Endometrial microvascular endothelial cells (primary cell): Measurements from ENCODE around the gene MBOAT7. TPM values are rescaled to one million over a fixed set of nuclear protein-coding genes. Genes with fewer than 3 reads are reported as not detected.
"Not testable (repeated sequence)": the region's sequence is repeated elsewhere in the genome, so short reads cannot be mapped to it uniquely, and the experiment has no call there.

Experiments
- in situ Hi-C: cut with HindIII; loops from 2 replicates; pipeline ENCODE4 v1.10.0; 2017; ENCODE audit warnings: low sequenced_read_pairs, low pct_unique_long_range_greater_than_20kb; ENCODE audit errors: inconsistent ontology term
- total RNA-seq: library from RNA; depleted of rRNA; stranded (reverse); fragments of >200 nt; gene quantifications from one replicate; pipeline ENCODE4 v1.2.3, GENCODE V29; 2015; ENCODE audit errors: inconsistent ontology term

The MBOAT7 gene
- total RNA-seq, 1 donor from 2014 or later, result 303 TPM

- in situ Hi-C loops, result no loop called here
Measured at GRCh38 chr19:54191811-54192453, 2.6 kb upstream of the MBOAT7 start.

- in situ Hi-C loops, result no loop called here
Measured at GRCh38 chr19:54191011-54191810, 1.8 kb upstream of the MBOAT7 start, which contains the start of gene TSEN34. TSEN34 (plus strand) TSS chr19:54191308; CDS start chr19:54191365, 57 bp downstream.

- in situ Hi-C loops, result no loop called here
Measured at GRCh38 chr19:54190503-54191010, 1.2 kb upstream of the MBOAT7 start.

- in situ Hi-C loops, result no loop called here
Measured at GRCh38 chr19:54189735-54190502, 539 bp upstream of the MBOAT7 start.

- in situ Hi-C loops, result no loop called here
Measured at GRCh38 chr19:54188215-54188871, 1.0 kb downstream of the MBOAT7 start.

DNA sequence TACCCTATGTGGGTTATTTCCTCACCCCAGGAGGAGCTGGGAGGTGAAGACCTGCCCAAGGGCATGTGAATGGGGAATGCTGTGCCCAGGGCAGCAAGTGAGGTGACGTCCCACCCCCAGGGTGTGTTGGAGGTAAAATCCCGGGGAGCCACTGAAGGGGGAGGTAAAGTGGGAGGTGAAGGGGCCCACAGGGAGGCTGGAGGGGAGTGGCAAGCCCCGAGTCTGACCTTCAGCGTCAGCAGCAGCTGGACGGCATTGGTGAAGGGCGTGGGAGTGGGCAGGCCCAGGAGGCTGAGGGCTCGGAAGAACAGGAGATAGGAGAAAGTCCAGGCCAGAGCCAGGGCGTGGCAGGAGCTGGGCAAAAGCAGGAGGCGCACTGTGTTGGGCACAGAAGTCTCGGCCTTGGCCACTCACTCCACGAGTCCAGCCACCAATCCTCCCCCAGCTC is 2.4 kb downstream of the MBOAT7 start:
- in situ Hi-C loops, result no loop called here

DNA sequence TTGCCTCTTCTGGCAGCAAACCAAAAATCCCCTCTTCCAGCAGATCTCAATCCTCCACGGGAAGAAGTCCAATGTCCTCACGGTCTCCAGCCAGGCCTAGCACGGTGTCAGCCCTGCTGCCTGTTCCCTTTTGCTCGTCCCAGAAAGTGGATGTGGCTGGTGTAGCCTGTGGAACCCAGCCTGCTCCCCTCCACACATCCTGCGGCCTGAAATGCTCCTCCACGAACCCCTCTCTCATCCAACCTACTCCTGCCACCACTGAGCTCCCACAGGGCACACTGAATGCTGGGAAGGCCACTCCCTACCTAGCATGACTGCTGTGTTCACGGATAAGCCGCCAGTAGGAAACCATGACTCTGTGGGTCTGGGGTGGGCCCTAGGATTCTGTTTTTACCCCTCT is 3.0 kb downstream of the MBOAT7 start:
- in situ Hi-C loops, result no loop called here

- in situ Hi-C loops, result no loop called here
Measured at GRCh38 chr19:54183431-54183830, 5.9 kb downstream of the MBOAT7 start.

DNA sequence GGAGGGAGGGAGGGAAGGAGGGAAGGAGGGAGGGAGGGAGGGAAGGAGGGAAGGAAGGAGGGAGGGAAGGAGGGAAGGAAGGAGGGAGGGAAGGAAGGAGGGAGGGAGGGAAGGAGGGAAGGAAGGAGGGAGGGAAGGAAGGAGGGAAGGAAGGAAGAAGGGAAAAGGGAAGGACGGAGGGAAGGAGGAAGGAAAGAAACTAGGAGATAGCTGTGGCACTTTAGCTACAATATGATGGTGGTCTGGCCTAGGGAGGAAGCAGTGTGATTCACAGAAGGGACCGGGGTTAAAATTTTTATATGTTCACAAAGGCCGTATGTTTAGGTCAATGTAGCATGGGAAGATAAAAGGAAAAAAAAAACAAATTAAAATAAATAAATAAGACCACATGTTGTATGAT is 7.5 kb downstream of the MBOAT7 start:
- in situ Hi-C loops, result not testable (repeated sequence)

DNA sequence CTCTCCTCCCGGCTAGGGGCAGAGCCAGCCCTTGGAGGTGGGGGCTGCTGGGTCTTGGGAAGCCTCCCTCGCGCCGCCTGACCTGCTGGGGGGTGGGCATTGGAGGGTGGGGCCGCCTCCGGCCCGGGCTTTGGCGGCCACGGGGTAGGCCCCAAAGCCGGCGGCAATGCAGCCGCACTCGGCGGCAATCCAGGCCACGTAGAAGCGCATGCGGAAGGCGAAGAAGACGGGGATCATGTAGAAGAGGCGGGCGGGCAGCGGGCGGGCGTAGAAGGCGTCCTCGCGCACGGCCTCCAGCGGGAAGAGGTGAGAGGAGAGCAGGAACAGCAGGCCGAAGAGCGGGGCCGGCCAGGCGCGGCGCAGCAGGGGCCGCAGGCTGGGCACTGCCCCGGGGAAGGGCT is 8.7 kb downstream of the MBOAT7 start:
- in situ Hi-C loops, result no loop called here

DNA sequence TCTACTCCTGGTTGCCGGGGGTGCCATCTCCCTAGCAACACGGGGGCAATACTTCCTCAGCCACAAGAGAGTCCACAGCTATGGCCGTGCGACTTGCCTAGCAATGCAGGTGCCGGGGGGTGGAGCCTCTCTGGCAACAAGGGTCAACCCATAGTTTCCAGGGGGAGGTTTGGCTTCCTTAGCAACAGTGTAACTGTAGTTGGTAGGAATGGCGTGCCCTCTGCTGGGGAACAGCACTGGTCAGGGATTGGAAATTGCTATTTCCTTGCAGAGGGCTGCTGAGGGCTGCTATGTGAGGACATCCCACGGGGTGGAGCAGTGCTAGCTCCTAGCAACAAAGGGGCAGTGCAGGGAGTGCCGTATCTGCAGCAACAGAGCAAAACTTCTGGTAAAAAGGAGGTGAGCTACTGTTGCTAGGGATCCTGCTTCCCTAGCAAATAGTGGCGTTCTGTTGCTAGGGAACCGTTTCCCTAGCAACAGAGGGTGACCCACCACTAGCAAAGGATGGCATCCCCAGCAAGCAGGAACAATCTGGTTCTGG is 9.4 kb downstream of the MBOAT7 start:
- in situ Hi-C loops, result no loop called here

DNA sequence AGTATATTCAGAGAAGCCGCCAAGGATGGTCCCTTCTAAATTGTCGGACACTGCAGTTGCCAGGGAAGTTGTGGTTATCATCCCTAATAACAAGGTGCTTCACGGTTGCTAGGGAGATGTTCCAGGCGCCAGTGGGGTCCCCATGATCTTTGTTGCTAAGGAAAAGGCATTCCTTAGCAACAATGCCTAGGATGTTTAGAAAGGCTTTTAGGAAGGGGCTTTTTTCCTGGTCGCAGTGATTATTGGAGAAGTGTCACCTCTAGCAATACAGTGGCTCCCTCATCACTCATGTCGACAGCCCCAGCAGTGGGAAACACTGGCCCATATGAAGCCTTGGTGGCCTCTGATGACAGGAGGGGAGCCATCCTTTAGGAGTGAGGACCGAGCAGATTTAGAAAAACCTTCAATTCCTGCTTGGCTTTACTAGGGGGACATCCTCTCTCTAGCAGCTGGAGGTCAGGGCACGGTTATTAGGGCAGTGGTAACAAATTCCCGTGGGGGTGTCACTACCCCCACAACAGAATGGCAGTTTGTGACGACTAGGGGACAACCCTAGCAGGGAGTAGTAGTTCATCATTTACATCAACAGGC is 10.0 kb downstream of the MBOAT7 start:
- in situ Hi-C loops, result no loop called here

- in situ Hi-C loops, result no loop called here
Measured at GRCh38 chr19:54178581-54179261, 10.7 kb downstream of the MBOAT7 start.

DNA sequence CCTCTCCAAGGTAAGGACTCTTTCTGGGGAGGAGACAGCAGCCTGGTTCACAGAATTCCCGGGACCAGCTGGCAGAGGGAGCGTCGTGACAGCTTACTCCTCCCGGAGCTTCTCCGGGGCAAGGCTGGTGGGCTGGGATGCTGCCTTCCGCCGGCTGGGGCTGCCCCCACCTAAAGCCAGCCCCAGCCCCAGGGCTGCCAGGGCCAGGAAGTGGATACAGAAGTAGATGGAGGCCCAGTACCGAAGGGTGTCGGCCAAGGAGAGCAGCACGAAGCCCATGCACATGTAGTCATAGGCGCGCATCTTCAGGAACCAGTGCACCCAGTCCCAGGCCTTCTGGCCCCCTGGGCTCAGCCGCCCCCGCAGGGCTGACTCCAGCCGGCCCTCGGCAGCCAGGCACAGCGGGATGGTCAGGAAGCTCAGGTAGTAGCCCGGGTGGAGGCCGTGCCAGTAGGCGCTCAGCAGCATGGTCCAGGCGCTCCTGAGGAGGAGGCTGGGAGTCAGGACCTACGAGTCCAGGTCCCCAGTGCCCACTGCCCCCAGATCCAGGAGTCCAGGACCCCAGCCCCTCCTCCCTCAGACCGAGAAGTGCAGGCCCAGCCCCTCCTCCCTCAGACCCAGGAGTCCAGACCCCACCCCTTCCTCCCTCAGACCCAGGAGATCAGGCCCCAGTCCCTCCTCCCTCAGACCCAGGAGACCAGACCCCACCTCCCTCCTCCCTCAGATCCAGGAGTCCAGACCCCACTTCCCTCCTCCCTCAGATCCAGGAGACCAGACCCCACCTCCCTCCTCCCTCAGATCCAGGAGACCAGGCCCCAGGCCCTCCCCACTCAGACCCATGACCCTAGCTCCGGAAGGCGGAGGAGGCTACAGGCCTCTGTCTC is 15.2 kb downstream of the MBOAT7 start:
- in situ Hi-C loops, result no loop called here

GRCh38 chr19:54173359-54173699 is 16.1 kb downstream of the MBOAT7 start:
- in situ Hi-C loops, result no loop called here

- in situ Hi-C loops, result no loop called here
Measured at GRCh38 chr19:54172471-54173358, 16.7 kb downstream of the MBOAT7 start, which contains the start of gene TMC4. TMC4 (minus strand) TSS chr19:54173160; CDS start chr19:54173117, 43 bp downstream.
